ENCODE measurements around the gene GLI1. TPM values are rescaled to one million over a fixed set of nuclear protein-coding genes. Genes with fewer than 3 reads are reported as not detected.
"Not testable (repeated sequence)": the region's sequence is repeated elsewhere in the genome, so short reads cannot be mapped to it uniquely, and the experiment has no call there.

GLI1 gene
- total RNA-seq, 1 experiment from 2014 or later, result 22.4 TPM

DNA sequence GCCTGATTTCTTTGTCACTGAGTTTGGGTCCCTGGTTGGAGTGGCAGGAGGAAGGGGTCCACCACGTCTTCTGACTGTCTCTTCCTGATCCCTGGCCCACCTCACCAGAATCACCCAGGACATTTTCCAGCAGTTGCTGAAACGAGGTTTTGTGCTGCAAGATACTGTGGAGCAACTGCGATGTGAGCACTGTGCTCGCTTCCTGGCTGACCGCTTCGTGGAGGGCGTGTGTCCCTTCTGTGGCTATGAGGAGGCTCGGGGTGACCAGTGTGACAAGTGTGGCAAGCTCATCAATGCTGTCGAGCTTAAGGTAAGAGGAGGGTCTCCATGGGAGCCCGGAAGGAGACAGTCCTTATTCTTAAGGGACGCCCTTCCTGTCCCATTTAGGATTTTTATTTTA is 40.6 kb downstream of the GLI1 start:
- Histone ChIP-seq H3K9me3 (ENCODE audit: low read depth, low read length, poor library complexity, severe bottlenecking) (no peaks in the 10 kb centered on the region), H3K4me3 (ENCODE audit: low read depth, low read length, poor library complexity, severe bottlenecking) (no peak overlapping the region), H3K36me3 (ENCODE audit: insufficient read depth, low read length, poor library complexity, severe bottlenecking) (peaks cover 78% of the 10 kb centered on the region), H3K4me1 (ENCODE audit: insufficient read depth, low read length, poor library complexity, severe bottlenecking) (no peaks in the 10 kb centered on the region), H3K27ac (ENCODE audit: low read depth, low read length, poor library complexity, severe bottlenecking) (no peak overlapping the region), H3K27me3 (replicated peaks; ENCODE audit: insufficient read depth, low read depth, low read length, poor library complexity) (no peaks in the 10 kb centered on the region)
- ChIA-PET CTCF (no interaction called here), POLR2A (ENCODE audit: low non-redundant PET) (interaction anchor here (0.6 to 1.0 kb wide), 2 partner anchors 15 to 26 kb away, joined by 3 to 4 read pairs; no protein-coding TSS in a partner anchor)
- no peak for DNase-seq (ENCODE audit: low spot score)
- intact Hi-C loops (cut with micrococcal nuclease; ENCODE audit: unreplicated experiment), result no loop called here
- BruUV-seq (replicated peaks), result no TSS peak
- TF ChIP-seq EZH2 (IDR thresholded peaks at IDR 0.05; ENCODE audit: borderline replicate concordance, low read depth, low read length, poor library complexity, severe bottlenecking), result no peak
- TF ChIP-seq, protein P1, sequence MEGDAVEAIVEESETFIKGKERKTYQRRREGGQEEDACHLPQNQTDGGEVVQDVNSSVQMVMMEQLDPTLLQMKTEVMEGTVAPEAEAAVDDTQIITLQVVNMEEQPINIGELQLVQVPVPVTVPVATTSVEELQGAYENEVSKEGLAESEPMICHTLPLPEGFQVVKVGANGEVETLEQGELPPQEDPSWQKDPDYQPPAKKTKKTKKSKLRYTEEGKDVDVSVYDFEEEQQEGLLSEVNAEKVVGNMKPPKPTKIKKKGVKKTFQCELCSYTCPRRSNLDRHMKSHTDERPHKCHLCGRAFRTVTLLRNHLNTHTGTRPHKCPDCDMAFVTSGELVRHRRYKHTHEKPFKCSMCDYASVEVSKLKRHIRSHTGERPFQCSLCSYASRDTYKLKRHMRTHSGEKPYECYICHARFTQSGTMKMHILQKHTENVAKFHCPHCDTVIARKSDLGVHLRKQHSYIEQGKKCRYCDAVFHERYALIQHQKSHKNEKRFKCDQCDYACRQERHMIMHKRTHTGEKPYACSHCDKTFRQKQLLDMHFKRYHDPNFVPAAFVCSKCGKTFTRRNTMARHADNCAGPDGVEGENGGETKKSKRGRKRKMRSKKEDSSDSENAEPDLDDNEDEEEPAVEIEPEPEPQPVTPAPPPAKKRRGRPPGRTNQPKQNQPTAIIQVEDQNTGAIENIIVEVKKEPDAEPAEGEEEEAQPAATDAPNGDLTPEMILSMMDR (conservative IDR thresholded peaks at IDR 0.05; ENCODE audit: low read depth, low read length), result no peak

DNA sequence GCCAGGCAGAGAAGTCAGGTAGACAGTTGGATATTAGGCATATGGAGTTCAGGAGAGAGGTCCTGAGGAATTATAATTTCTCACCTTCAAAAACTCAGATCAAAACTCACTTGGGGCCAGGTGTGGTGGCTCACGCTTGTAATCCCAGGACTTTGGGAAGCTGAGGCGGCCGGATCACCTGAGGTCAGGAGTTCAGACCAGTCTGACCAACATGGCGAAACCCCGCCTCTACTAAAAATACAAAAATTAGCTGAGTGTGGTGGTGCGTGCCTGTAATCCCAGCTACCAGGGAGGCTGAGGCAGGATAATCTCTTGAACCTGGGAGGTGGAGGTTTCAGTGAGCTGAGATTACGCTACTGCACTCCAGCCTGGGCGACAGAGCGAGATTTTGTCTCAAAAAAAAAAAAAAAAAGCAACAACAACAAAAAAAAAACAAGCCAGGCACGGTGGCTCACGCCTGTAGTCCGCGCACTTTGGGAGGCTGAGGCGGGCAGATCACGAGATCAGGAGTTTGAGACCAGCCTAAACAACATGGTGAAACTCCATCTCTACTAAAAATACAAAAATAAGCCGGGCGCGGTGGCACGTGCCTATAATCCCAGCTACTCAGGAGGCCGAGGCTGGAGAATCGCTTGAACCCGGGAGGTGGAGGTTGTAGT is 42.9 kb downstream of the GLI1 start:
- CTCF ChIA-PET; H3K9me3 ChIP-seq (ENCODE audit: low read depth, low read length, poor library complexity, severe bottlenecking); intact Hi-C loops (cut with micrococcal nuclease; ENCODE audit: unreplicated experiment); H3K27me3 ChIP-seq (replicated peaks; ENCODE audit: insufficient read depth, low read depth, low read length, poor library complexity); DNase-seq (ENCODE audit: low spot score); BruUV-seq (replicated peaks); H3K4me1 ChIP-seq (ENCODE audit: insufficient read depth, low read length, poor library complexity, severe bottlenecking); H3K27ac ChIP-seq (ENCODE audit: low read depth, low read length, poor library complexity, severe bottlenecking); H3K4me3 ChIP-seq (ENCODE audit: low read depth, low read length, poor library complexity, severe bottlenecking): not testable (repeated sequence)
- POLR2A ChIA-PET (ENCODE audit: low non-redundant PET), result interaction anchor here (0.6 to 1.0 kb wide), 3 partner anchors 12 to 344 kb away, joined by 3 to 9 read pairs (median 4); partner anchors contain the start of gene CTDSP2
- peaks cover 81% of the 10 kb centered on the region for H3K36me3 ChIP-seq (ENCODE audit: insufficient read depth, low read length, poor library complexity, severe bottlenecking)

DNA sequence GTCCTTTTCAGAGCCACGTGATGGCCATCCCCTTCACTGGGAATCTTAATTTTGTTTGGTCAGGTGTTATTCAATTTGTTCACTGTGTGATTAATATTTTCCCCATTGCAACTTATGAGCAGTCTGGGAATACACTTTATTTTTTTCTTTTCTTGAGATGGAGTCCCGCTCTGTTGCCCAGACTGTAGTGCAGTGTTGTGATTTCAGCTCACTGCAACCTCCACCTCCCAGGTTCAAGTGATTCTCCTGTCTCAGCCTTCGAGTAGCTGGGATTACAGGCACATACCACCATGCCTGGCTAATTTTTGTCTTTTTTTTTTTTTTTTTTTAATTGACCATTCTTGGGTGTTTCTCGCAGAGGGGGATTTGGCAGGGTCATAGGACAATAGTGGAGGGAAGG is 47.0 kb downstream of the GLI1 start:
- POLR2A ChIA-PET (ENCODE audit: low non-redundant PET); H3K27me3 ChIP-seq (replicated peaks; ENCODE audit: insufficient read depth, low read depth, low read length, poor library complexity); H3K9me3 ChIP-seq (ENCODE audit: low read depth, low read length, poor library complexity, severe bottlenecking); H3K4me1 ChIP-seq (ENCODE audit: insufficient read depth, low read length, poor library complexity, severe bottlenecking); CTCF ChIA-PET; H3K4me3 ChIP-seq (ENCODE audit: low read depth, low read length, poor library complexity, severe bottlenecking); DNase-seq (ENCODE audit: low spot score); H3K27ac ChIP-seq (ENCODE audit: low read depth, low read length, poor library complexity, severe bottlenecking); BruUV-seq (replicated peaks); intact Hi-C loops (cut with micrococcal nuclease; ENCODE audit: unreplicated experiment): not testable (repeated sequence)
- H3K36me3 ChIP-seq (ENCODE audit: insufficient read depth, low read length, poor library complexity, severe bottlenecking), result peaks cover 72% of the 10 kb centered on the region

DNA sequence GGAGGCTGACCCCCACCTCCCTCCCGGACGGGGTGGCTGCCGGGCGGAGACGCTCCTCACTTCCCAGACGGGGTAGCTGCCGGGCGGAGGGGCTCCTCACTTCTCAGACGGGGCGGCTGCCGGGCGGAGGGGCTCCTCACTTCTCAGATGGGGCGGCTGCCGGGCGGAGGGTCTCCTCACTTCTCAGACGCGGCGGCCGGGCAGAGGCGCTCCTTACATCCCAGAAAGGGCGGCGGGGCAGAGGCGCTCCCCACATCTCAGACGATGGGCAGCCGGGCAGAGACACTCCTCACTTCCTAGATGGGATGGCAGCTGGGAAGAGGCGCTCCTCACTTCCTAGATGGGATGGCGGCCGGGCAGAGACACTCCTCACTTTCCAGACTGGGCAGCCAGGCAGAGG is 48.2 kb downstream of the GLI1 start:
- BruUV-seq (replicated peaks); H3K9me3 ChIP-seq (ENCODE audit: low read depth, low read length, poor library complexity, severe bottlenecking); CTCF ChIA-PET; intact Hi-C loops (cut with micrococcal nuclease; ENCODE audit: unreplicated experiment); POLR2A ChIA-PET (ENCODE audit: low non-redundant PET); H3K4me3 ChIP-seq (ENCODE audit: low read depth, low read length, poor library complexity, severe bottlenecking); DNase-seq (ENCODE audit: low spot score); H3K27me3 ChIP-seq (replicated peaks; ENCODE audit: insufficient read depth, low read depth, low read length, poor library complexity); H3K4me1 ChIP-seq (ENCODE audit: insufficient read depth, low read length, poor library complexity, severe bottlenecking); H3K27ac ChIP-seq (ENCODE audit: low read depth, low read length, poor library complexity, severe bottlenecking): not testable (repeated sequence)
- H3K36me3 ChIP-seq (ENCODE audit: insufficient read depth, low read length, poor library complexity, severe bottlenecking), result peaks cover 75% of the 10 kb centered on the region
